Stimulated activated naive CD8-positive, alpha-beta T cell treated with anti-CD3 and anti-CD28 coated beads, Interleukin-15, amount 100 ng/mL, for 72 hours (primary cell): ENCODE results near the gene ERGIC3.
A peak's percentile ranks its signal among the peaks of the same experiment; 100 is the strongest.

ENCODE experiments used
- ATAC-seq: fragments of 150-1000 bp; cut with Tn5 transposase; 2 replicates; pipeline ENCODE4 v1.10.0; 2021; ENCODE audit warnings: mild to moderate bottlenecking, moderate library complexity
- DNase-seq, 2 donors: peaks; one replicate each; pipeline ENCODE4 v3.0.0; 2021 to 2022
- H3K27ac Mint-ChIP-seq, 2 donors: one replicate each; pipeline ENCODE4 v1.8.0; 2022; ENCODE audit warnings: mild to moderate bottlenecking in 2 of 2, mixed read lengths in 2 of 2, moderate library complexity in 2 of 2
- H3K27me3 Mint-ChIP-seq: one replicate; pipeline ENCODE4 v1.8.0; 2022; ENCODE audit warnings: mixed read lengths
- H3K4me1 Mint-ChIP-seq: one replicate; pipeline ENCODE4 v1.8.0; 2022; ENCODE audit warnings: mild to moderate bottlenecking, mixed read lengths
- H3K4me3 Mint-ChIP-seq, 2 donors: one replicate each; pipeline ENCODE4 v1.8.0; 2022; ENCODE audit warnings: mild to moderate bottlenecking in 2 of 2, mixed read lengths in 2 of 2, moderate library complexity in 1 of 2
- H3K9me3 Mint-ChIP-seq, 2 donors: one replicate each; pipeline ENCODE4 v1.8.0; 2022; ENCODE audit warnings: mixed read lengths in 2 of 2

ERGIC3 gene

DNA sequence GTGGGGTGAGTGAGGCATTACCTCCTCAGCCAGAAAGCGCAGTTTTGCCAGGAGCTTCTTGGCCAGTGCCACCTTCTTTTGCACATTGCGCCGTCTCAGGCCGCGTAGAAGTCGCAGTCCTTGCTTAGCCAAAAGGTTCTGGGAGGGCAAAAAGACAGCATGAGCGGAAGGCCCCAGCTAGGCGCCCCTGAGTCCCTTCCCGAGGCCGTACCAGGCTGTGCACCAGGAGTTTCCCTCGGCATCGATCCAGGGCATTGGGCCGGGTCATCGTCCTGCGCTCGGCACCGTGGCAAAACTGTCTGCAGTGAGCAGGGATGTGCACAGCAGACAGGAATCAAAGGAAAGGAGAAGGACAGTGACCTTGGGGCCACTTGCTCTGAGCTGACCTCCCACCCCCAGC, 53.6 kb downstream of the ERGIC3 start:
- DNase-seq (no peak), ATAC-seq (no peak)
- Mint-ChIP-seq H3K27ac (no peak overlapping the region), H3K27me3 (peaks cover 23% of the 10 kb centered on the region), H3K4me3 (no peak overlapping the region), H3K4me1 (no peaks in the 10 kb centered on the region), H3K9me3 (no peaks in the 10 kb centered on the region)

DNA sequence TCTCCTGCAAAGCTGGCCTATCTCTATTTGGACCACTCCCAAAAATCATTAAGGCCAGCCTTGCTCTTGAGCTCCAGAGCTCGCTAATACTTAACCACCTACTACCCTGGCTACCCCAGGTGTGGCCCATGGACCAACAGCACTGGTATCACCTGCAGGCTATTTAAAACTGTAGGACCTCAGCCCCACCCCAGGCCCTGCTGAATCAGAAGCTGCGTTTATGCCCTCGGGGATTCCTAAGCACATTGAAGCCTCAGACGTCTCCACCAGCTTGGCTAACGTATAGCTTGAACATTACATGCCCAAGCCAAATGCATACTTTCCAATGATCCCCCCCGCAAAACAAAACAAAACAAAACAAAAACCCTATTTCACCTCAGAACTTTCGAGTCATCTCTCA, 54.0 kb downstream of the ERGIC3 start:
- Mint-ChIP-seq H3K27me3 (peaks cover 27% of the 10 kb centered on the region), H3K27ac (no peak overlapping the region), H3K9me3 (no peaks in the 10 kb centered on the region), H3K4me3 (no peak overlapping the region), H3K4me1 (peaks cover 4% of the 10 kb centered on the region)
- ATAC-seq (no peak), DNase-seq (no peak)

DNA sequence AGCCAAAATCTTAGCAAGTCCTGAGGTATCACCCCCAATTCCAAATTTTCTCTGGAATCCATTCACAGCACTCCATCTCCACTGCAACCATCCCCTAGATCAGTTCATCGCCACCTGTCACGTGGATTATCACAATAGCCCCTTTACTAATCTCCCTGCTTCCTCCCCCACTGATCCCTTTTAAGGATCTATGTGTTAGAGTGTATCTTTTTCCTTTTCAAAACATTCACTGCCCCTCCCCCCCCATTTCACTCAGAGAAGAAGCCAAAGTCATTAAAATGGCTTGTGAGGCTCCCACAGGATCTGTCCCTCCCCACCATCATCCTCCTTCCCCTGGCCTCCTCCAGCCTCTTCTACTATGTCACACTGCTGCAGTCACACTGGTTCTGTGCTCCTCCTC, 55.3 kb downstream of the ERGIC3 start:
- peaks cover 40% of the 10 kb centered on the region for H3K27me3 Mint-ChIP-seq
- H3K9me3 Mint-ChIP-seq = no peaks in the 10 kb centered on the region
- no peak for DNase-seq
- no peak overlapping the region for H3K4me3 Mint-ChIP-seq
- ATAC-seq = no peak
- H3K27ac Mint-ChIP-seq = no peak overlapping the region
- H3K4me1 Mint-ChIP-seq = peaks cover 16% of the 10 kb centered on the region

DNA sequence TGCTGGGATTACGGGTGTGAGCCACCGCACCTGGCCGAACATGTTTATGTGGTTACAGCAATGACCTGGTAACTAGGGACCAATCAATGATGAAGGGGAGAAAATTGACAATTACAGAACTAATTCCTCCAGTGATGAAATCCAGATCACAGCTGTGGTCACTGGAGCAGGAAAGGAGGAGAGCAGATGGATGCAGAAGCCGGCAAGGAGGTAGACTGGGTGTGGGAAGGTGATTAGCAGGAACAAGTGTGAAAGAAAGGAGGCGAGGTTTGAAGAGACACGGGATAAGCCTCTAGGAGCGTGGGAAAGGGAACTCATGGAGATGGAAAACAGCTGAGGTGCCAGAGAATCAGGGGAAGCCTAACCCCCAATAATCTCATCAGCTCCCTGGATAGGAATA, 56.6 kb downstream of the ERGIC3 start:
- Mint-ChIP-seq H3K9me3 (no peaks in the 10 kb centered on the region), H3K4me1 (peaks cover 22% of the 10 kb centered on the region), H3K27ac (no peak overlapping the region), H3K4me3 (no peak overlapping the region), H3K27me3 (peaks cover 53% of the 10 kb centered on the region)
- DNase-seq (no peak), ATAC-seq (no peak)

DNA sequence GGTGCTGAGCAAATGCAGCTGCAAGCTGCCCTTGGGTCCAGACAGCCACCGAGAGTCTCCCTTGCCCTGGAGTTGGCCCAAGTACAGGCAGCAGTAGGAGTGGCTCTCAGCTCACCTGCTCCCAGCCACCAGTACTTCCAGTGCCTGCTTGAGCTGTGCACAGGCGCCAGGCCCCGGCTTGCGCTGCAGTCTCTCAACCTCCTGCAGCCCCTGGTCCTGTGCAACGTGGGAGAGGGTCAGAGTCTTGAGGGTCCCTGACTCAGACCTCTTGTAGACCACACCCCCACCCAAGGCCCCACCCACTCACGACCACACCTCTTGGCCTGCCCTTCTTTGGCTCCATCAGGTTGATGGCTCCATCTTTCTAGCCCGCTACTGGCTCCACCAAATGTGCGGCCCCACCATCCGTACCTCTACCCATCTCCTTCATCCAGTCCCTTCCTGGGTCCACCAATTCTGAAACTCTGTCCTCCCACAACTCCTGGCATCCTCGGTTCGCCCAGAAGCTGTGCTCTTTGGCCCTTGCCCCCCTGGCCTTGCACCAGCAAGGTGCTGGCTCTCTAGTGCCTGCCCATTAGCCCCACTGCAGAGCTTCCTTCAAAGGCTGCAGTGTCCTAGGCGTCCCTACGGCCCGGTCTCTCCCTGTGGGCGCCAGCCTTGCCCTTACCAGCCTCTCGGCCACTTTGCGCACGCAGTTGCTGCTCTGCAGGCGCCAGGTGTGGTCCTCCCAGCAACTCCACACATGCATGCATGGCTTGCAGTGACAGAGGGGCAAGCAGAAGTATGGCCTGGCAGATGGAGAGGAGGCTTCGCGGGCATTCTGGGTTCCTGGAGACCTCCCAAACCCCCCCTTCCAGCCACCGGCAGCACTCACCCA, 57.3 kb downstream of the ERGIC3 start:
- DNase-seq (no peak), ATAC-seq (no peak)
- Mint-ChIP-seq H3K4me1 (peaks cover 22% of the 10 kb centered on the region), H3K27ac (no peak overlapping the region), H3K27me3 (peaks cover 56% of the 10 kb centered on the region), H3K4me3 (no peak overlapping the region), H3K9me3 (no peaks in the 10 kb centered on the region)

DNA sequence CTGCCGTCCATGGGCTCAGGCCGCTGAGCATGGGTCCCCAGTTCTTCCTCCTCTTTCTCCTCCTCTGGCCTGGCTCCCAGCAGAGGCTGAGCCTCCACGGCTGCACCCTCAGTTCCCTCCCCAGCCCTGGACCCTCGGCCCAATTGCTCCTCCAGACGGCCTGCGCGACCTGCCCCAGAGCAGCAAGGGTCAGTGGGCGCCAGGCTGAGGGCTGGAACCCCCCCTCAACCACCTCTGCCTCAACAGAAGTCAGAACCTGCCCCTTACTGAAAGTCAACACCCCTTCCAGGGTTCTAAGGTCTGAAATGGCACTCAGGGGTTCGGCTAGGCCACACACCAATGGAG, 57.9 kb downstream of the ERGIC3 start:
- peaks cover 56% of the 10 kb centered on the region for H3K27me3 Mint-ChIP-seq
- no peak overlapping the region for H3K4me3 Mint-ChIP-seq

DNA sequence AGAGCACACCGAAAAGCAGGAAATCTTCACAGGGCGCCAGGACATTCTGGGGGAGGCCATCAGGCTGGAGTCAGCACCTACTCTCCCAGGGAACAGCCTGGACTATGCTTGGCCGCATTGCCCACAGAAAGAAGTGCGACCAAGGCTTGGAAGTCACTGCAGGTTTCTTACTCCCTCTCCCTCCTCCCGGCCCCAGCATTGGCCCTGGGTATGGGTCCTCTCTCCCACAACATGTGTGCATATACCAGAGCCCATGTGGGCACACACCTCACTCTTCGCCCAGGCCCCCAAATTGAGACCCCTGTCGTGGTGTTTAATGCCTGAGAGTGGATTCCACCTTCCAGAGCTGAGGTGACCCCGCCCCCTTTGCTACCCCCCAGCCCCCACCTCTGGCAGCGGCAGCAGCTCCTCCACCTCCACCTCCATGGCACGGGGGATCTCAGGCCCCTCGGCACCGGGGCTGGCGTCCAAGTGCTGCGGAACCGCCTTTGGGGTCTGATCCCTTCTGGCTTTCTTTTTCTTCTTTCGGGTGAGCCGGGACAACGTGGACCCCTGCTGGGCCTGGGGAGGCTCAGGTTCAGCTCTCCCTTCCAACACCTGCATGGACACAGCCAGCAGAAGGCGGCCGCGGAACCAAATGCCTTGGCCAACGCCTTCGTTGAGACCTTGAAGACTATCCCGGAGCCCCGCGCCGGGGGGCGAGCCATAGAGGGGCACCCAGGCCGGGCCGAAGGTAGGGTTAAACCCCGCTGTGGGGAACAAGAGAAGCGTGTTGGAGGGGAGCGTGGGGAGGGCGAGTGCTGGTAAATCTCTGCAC, 58.5 kb downstream of the ERGIC3 start:
- no peak for DNase-seq
- Mint-ChIP-seq H3K4me1 (peaks cover 27% of the 10 kb centered on the region), H3K27me3 (peaks cover 62% of the 10 kb centered on the region), H3K27ac (no peak overlapping the region), H3K4me3 (peak overlapping the region; percentile 73 to 80), H3K9me3 (no peaks in the 10 kb centered on the region)
- ATAC-seq = peak; percentile 4

More for the DNA sequence above, 57.9 kb downstream of the ERGIC3 start:
- Mint-ChIP-seq H3K9me3 (no peaks in the 10 kb centered on the region), H3K4me1 (peaks cover 22% of the 10 kb centered on the region), H3K27ac (no peak overlapping the region)
- DNase-seq (no peak), ATAC-seq (no peak)

DNA sequence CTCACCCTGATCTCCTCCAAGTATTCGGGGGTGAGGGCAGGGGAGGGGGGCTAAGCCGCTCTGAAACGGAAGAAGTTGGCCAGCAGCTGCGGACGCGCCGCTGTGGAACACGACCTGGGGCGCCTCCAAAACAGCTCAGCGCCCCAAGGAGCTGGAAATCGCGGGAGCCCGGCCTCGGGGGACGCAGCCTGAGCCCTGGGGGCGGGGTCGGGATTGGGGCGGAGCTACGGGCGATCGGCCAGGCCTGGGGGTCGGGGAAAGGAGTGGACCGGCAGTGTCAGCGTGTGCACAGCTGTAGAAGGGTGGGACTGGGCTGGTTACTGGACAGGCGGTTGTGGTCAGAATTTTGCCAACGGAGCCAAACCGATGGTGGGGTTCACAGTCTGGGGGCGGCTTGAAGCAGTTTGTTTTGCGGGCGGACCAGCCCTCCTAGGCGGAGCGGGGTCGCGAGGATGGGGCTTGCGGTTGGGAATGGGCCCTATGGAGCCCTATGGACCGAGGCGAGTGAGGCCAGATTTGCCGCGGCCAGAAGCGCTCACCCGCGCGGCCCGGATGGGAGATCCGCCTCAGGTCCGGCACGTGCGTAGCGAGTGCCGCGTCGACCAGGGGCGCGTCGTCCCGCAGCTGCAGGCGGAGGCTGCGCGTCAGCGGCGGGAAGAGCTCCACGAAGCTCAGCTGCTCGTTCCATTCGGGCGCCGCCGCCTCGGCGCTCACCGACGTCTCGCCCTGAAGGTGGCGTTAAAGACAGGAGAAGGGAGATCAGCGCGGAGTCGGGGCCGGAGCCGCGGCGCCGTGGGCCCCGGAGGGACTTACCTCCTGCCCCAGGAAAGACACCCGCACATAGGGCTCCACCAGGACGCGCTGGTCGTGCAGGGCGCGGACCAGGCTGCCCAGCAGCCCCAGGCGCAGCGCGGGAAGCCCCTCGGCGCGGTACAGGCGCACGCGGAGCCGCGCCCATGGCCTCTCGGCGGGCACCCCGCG, 59.4 kb downstream of the ERGIC3 start:
- peak; percentile 92 for ATAC-seq
- Mint-ChIP-seq H3K27me3 (peaks cover 64% of the 10 kb centered on the region), H3K4me3 (peak overlapping the region; percentile 73 to 80), H3K9me3 (no peaks in the 10 kb centered on the region), H3K27ac (no peak overlapping the region), H3K4me1 (peaks cover 27% of the 10 kb centered on the region)
- peak; percentile 68 to 82 for DNase-seq

DNA sequence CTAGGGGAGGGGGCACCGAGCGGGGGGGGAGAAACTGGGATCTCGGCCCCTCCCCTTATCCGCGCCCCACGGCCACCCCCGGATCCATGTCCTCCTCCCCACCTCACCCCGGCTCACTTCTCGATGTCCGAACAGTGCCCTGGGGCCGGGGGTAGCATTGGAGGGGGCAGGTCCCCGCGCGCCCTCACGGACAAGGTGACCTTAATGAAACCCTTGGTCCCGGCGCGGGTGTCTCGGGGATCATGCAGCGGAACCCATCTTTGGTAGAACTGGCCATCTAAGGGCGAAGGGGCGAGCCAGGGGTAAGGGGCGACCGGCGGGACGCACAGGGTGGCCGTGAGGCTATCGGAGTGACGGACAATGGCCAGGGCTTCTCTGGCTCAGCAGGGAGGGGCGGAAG, 60.1 kb downstream of the ERGIC3 start:
- no peak for ATAC-seq
- DNase-seq = no peak
- H3K27me3 Mint-ChIP-seq = peaks cover 64% of the 10 kb centered on the region
- no peaks in the 10 kb centered on the region for H3K9me3 Mint-ChIP-seq
- no peak overlapping the region for H3K27ac Mint-ChIP-seq
- H3K4me3 Mint-ChIP-seq = peak overlapping the region; percentile 73 to 80
- peaks cover 31% of the 10 kb centered on the region for H3K4me1 Mint-ChIP-seq

DNA sequence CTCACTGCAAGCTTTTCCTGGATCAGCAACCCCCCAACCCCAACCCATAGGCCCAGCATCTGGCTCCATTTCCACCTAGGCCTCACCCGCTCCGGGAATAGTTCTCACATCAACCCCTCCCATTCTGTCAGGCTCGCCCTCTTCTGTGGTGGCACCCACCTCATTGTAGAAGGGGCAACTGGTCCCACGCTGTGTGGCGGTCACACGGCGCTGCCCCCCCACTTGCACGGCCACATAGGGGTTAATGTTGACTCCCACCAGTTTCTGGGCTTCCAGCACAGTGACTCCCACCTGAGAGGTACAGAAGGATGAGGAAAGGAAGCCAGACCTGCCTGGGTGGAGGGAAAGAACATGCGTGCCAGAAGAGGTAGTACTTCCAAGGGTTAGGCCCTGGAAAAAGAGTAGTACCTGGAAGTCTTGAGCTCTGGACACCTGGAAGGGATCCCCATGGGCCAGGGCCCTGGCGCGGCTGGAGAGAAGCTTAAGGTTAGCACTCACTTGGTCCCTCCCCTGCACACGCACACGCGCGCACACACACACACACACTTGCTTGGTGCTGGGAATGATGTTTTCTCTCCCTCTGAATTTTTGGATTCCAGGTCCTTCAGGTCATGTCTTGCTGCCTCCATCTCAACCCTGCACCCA, 61.1 kb downstream of the ERGIC3 start:
- H3K27ac Mint-ChIP-seq = no peak overlapping the region
- peaks cover 64% of the 10 kb centered on the region for H3K27me3 Mint-ChIP-seq
- ATAC-seq (no peak), DNase-seq (no peak)
- peak overlapping the region in 1 of 2 donors; percentile 17 for H3K4me3 Mint-ChIP-seq
- H3K4me1 Mint-ChIP-seq = peaks cover 34% of the 10 kb centered on the region
- H3K9me3 Mint-ChIP-seq = no peaks in the 10 kb centered on the region

DNA sequence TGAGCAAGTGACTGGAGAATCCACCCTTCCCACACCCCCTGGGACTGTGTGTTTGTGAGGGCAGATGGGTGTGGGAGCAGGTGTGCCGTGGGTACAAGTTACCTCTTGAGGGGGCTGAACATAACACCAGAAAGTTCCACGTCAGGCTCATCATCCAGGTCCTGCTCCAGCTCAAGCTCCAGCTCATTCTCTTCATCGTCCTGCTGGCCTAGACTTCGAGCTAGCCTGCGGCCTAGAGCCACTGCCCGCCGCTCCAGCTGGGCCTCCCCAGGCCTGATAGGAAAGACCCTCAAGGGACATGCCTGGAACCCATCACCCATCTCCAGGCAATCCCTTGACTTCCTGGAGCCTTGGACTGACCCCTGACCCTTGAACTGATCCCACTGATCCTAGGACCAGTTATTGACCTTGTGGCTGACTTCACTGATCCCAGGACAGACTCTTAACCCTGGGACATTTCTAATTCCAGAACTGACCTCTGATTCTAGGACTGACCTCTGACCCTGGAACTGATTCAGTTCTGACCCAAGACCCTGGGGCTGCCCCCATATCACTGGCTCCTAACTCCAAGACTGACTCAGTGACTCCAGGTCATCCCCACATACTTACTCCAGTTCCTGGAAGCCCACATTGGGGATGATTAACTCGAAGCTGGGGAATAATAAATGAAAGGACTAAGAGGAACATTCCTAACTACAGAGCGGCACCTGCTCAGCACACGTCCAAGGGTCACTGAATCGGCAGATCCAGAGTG, 62.0 kb downstream of the ERGIC3 start:
- peaks cover 34% of the 10 kb centered on the region for H3K4me1 Mint-ChIP-seq
- H3K27me3 Mint-ChIP-seq = peaks cover 56% of the 10 kb centered on the region
- H3K4me3 Mint-ChIP-seq = no peak overlapping the region
- H3K9me3 Mint-ChIP-seq = no peaks in the 10 kb centered on the region
- H3K27ac Mint-ChIP-seq = no peak overlapping the region
- no peak for ATAC-seq
- DNase-seq = no peak

DNA sequence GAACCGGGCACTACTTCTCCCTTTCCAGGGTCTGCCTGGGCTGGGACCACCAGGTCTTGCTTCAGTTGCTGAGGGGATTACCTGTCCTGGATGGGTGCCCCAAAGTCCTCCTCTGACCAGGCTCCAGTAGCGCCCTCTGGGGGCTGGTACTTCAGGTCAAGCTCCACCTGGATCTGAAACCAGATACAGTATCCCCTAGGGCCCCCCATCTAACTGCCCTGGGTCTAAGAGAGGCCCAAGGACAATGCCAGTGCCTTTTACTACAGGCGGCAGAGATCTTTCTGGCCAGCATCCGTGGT, 62.5 kb downstream of the ERGIC3 start:
- no peak for ATAC-seq
- Mint-ChIP-seq H3K9me3 (no peaks in the 10 kb centered on the region), H3K27ac (no peak overlapping the region), H3K27me3 (peaks cover 51% of the 10 kb centered on the region), H3K4me3 (no peak overlapping the region), H3K4me1 (peaks cover 34% of the 10 kb centered on the region)
- DNase-seq = no peak

DNA sequence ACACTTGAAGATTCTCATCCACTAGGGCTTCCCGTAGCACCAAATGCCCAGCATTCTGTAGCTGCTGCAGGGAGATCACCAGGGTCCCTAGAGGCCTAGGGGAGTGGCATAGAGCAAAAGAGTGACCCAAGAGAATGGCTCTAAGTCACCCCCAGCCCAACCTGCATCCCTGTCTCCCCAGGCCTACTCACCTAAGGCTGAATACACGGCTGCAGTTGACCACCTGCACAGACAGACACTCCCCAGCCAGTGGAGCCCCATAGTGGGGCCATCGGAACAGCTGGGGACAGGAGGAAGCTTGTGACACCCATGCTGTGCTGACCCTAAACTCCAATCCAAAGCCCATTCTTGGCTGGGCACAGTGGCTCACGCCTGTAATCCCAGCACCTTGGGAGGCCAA, 64.2 kb downstream of the ERGIC3 start:
- no peak overlapping the region for H3K4me3 Mint-ChIP-seq
- H3K9me3 Mint-ChIP-seq = no peaks in the 10 kb centered on the region
- H3K27ac Mint-ChIP-seq = no peak overlapping the region
- no peak for DNase-seq
- peaks cover 34% of the 10 kb centered on the region for H3K27me3 Mint-ChIP-seq
- ATAC-seq = no peak
- H3K4me1 Mint-ChIP-seq = peaks cover 27% of the 10 kb centered on the region
